Measurements from ENCODE around the gene NT5DC3. TPM values are rescaled to one million over a fixed set of nuclear protein-coding genes. Genes with fewer than 3 reads are reported as not detected.

NT5DC3 gene
- total RNA-seq, 4 donors from 2014 or later, result 12.7 to 16.7 (median 16.2) TPM

- H3K4me3 ChIP-seq, result no peak overlapping the region
- TF ChIP-seq POLR2A (IDR thresholded peaks at IDR 0.05) (no peak), EP300 (IDR thresholded peaks at IDR 0.05) (no peak)
- TF ChIP-seq, protein P1, sequence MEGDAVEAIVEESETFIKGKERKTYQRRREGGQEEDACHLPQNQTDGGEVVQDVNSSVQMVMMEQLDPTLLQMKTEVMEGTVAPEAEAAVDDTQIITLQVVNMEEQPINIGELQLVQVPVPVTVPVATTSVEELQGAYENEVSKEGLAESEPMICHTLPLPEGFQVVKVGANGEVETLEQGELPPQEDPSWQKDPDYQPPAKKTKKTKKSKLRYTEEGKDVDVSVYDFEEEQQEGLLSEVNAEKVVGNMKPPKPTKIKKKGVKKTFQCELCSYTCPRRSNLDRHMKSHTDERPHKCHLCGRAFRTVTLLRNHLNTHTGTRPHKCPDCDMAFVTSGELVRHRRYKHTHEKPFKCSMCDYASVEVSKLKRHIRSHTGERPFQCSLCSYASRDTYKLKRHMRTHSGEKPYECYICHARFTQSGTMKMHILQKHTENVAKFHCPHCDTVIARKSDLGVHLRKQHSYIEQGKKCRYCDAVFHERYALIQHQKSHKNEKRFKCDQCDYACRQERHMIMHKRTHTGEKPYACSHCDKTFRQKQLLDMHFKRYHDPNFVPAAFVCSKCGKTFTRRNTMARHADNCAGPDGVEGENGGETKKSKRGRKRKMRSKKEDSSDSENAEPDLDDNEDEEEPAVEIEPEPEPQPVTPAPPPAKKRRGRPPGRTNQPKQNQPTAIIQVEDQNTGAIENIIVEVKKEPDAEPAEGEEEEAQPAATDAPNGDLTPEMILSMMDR (IDR thresholded peaks at IDR 0.05), result no peak
- H3K27me3 ChIP-seq, result no peaks in the 10 kb centered on the region
- no peaks in the 10 kb centered on the region for H3K9me3 ChIP-seq
- WGBS, 2 donors, result 97 to 100% methylated on average over 1 of the region's 1 CpG
- no peaks in the 10 kb centered on the region for H3K4me1 ChIP-seq
- no peaks in the 10 kb centered on the region for H3K36me3 ChIP-seq
- H3K27ac ChIP-seq, result no peak overlapping the region
- no peak for DNase-seq (ENCODE audit: low spot score in 2 of 2)
Measured at GRCh38 chr12:103736572-103736971, 104.5 kb downstream of the NT5DC3 start.

DNA sequence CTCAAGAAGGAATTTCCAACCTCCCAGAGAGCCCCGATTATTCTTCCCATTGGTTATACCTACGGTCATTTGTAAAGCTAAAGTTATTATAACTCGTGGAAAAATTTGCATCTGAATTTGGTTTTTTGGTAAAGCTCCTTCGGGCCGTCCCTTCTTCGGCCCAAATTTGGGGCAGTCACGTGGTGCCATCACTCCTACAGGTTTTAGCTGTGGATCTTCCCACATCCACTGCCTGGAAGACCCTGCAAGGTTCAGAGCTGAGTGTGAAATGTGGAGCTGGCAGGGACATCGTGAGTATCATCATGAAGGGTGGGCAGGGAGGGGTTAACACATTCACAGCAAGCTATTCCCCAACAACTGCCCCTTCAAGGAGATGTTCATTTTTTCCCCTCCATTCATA is 105.7 kb downstream of the NT5DC3 start:
- no peak for DNase-seq (ENCODE audit: low spot score in 2 of 2)
- H3K4me1 ChIP-seq, result no peaks in the 10 kb centered on the region
- peaks cover 0 to 9% (median 0%) of the 10 kb centered on the region in 4 donors for H3K9me3 ChIP-seq
- H3K27ac ChIP-seq, result no peak overlapping the region
- no peaks in the 10 kb centered on the region for H3K36me3 ChIP-seq
- WGBS, 2 donors, result 86 to 89% methylated on average over 8 of the region's 8 CpGs
- no peak overlapping the region for H3K4me3 ChIP-seq
- TF ChIP-seq, protein P1 (IDR thresholded peaks at IDR 0.05), result no peak
- no peak for TF ChIP-seq POLR2A (IDR thresholded peaks at IDR 0.05)
- TF ChIP-seq EP300 (IDR thresholded peaks at IDR 0.05), result no peak
- H3K27me3 ChIP-seq, result no peaks in the 10 kb centered on the region

DNA sequence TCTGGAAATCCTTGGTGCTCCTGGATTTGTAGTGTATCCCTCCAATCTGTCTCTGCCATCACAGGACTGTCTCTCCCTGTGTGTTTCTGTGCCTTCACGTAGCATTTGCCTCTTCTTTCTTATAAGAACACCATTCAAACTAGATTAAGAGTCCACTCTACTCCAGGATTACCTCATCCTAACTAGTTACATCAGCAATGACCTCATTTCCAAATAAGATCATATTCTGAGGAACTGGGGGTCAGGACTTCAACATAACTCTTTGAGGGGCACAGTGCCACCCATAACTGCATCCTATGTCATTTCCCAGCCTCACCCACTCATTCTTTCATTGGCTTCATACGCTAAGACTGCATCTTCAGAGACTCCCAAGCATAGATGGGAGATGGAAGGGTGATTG is 106.2 kb downstream of the NT5DC3 start:
- no peak for TF ChIP-seq EP300 (IDR thresholded peaks at IDR 0.05)
- TF ChIP-seq POLR2A (IDR thresholded peaks at IDR 0.05), result no peak
- TF ChIP-seq, protein P1 (IDR thresholded peaks at IDR 0.05), result no peak
- Histone ChIP-seq H3K27me3 (no peaks in the 10 kb centered on the region), H3K27ac (no peak overlapping the region), H3K36me3 (no peaks in the 10 kb centered on the region), H3K4me3 (no peak overlapping the region), H3K4me1 (no peaks in the 10 kb centered on the region), H3K9me3 (peaks cover 0 to 9% (median 0%) of the 10 kb centered on the region in 4 donors)
- no peak for DNase-seq (ENCODE audit: low spot score in 2 of 2)
- 76 to 78% methylated on average over 2 of the region's 2 CpGs for WGBS, 2 donors

GRCh38 chr12:103731539-103731938 is 109.5 kb downstream of the NT5DC3 start:
- no peak for DNase-seq (ENCODE audit: low spot score in 2 of 2)
- TF ChIP-seq, protein P1 (IDR thresholded peaks at IDR 0.05), result no peak
- TF ChIP-seq POLR2A (IDR thresholded peaks at IDR 0.05) (no peak), EP300 (IDR thresholded peaks at IDR 0.05) (no peak)
- H3K27ac ChIP-seq, result no peak overlapping the region
- H3K4me3 ChIP-seq, result no peak overlapping the region
- WGBS, 2 donors, result 93 to 96% methylated on average over 1 of the region's 1 CpG
- H3K27me3 ChIP-seq, result no peaks in the 10 kb centered on the region
- H3K9me3 ChIP-seq, result peaks cover 0 to 9% (median 0%) of the 10 kb centered on the region in 4 donors
- H3K4me1 ChIP-seq, result no peaks in the 10 kb centered on the region
- H3K36me3 ChIP-seq, result no peaks in the 10 kb centered on the region

- Histone ChIP-seq H3K9me3 (peaks cover 0 to 9% (median 0%) of the 10 kb centered on the region in 4 donors), H3K4me1 (no peaks in the 10 kb centered on the region), H3K4me3 (no peak overlapping the region), H3K36me3 (no peaks in the 10 kb centered on the region), H3K27ac (no peak overlapping the region), H3K27me3 (no peaks in the 10 kb centered on the region)
- 67 to 82% methylated on average over 1 of the region's 1 CpG for WGBS, 2 donors
- TF ChIP-seq POLR2A (IDR thresholded peaks at IDR 0.05) (no peak), EP300 (IDR thresholded peaks at IDR 0.05) (no peak)
- TF ChIP-seq, protein P1 (IDR thresholded peaks at IDR 0.05), result no peak
- no peak for DNase-seq (ENCODE audit: low spot score in 2 of 2)
Measured at GRCh38 chr12:103729499-103729898, 111.5 kb downstream of the NT5DC3 start.

Data from tibial nerve (tissue), 4 donors.